CD4-positive, alpha-beta T cell treated with Interleukin-15 for 4 hours (primary cell): ENCODE data around the gene PAX6.

Experiments used
- DNase-seq: peaks from one replicate; pipeline ENCODE4 v3.0.0-alpha.2; 2020; ENCODE audit warnings: low spot score

The PAX6 gene

DNA sequence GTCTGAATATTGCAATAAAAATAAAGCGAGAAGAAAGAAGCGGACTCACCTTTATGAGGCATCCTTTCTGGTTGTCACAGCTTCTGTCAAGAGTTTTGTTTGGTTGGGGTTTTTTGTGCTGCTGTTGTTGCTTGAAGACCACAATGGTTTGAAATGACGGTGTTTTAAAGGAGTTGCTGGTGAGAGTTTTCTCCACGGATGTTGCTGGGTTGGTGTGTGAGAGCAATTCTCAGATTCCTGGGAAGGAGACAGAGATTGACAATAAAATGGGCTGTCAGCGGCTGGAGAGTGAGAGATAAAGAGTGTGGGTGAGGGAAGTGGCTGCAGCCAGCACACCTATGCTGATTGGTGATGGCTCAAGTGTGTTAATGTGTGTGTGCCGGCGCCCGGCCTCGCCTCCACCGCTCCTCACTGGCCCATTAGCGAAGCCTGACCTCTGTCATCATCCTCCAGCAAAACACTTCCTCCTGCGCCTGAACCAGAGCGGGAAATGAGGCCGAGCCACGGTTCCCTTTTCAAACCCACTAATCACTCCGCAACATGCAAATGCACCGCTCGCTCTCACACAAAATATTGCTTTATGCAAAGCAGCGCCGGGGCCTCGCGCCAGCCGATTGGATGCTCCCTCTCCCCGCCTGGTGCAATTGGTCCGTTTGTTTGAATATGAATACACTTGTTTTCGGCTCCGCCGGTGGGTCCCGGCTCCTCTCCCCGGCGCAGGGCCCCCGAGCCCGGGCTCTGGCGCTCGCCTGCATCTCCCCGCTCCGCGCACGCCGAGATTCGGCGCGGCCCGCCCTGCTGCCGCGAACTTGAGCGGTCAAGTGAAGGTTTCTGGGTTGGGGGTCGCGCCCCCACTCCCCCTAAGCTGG lies at the start of gene PAX6:
Gene PAX6 (minus strand): TSS at position 544 of the 869 bp plus-strand sequence. CDS start 4,911 bp downstream, outside the sequence.
- peak; percentile 2 for DNase-seq

DNA sequence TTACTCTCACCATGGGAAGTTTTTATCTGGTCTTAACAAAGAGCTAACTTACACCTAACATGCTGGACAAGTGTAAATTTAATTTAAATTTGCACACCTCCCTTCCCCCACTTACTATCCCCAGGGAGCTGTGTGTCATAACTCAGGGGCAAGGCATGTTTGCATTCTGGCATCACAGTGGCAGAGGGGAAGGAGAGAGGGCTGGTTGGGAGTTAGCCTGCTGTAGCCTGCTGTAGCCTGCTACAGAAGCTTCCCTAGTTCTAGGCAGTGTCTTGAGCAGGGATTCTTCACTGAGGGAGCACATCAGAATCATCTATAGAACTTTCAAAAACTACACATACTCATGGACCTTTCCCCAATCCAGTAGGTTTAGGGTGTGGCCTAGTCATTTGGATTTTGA lies 49.3 kb upstream of the PAX6 start:
- DNase-seq = no peak

DNA sequence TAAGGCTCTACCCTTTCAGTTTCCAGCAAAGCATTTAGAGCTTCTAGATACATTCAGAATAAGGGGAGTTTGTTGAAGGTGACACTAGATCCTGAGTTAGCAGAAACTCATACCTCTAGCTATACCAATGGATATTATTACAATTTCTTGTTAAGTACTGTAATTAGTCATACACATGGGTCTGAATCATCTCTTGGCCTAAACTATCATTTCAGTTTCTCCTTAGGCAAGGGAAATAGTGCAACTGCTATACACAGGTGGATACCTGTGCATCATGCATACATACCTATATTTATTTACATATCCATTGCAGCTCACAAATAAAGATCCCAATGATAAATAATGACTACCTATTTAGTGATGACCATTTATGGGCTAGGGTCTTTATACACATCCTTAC lies 45.1 kb upstream of the PAX6 start:
- no peak for DNase-seq

DNA sequence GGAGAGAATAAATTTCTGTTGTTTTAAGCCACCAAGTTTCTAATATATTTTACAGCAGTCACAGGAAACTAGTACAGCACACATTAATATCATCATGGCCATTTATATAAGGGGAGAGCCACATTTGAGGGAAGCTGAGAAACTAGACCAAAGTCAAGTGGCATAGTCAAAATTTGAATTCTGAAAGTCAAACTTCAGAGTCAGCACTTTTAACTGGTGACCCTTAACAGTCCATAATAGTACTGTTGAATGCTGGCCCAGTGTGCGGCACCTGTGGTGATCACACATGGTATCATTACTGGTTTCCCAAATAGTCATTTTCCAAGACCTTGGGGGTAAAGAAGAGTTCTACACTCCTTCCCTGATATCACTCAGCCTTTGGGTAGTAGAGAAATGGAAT lies 44.3 kb upstream of the PAX6 start:
- DNase-seq = no peak

DNA sequence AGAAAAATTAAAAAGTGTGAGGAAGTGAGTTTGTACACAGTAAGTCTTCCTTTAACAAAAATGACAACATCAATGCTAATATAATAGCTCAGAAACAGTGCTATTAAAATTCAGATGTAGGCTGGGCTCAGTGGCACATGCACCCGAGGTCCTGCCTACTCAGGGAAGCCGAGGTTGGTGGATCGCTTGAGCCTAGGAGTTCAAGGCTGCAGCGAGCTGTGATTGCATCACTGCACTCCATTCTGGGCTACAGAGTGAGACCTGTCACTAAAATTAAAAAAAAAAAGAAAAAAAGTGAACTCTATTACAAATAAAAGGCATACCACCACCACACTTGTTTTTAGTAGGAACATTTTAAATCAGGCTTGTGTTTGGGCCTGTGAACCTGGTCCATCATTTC lies 39.2 kb upstream of the PAX6 start:
- no peak for DNase-seq

DNA sequence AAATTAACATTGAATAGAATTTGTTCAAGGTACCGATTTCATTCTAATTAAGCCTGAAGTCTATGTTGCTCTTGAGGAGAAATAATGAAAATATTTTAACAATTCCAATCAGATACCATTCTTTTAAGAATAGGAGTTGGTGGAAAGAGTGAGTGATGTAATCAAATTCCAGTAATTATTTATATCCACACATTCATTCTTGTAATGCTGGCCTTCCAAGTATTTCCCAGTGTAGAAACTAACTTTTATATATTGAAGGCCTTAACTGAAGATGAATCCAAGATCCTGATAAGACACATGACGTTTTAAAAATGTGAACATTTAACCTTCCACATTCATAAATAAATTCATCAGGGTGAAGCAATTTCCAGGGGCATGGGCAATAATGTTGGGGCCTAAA lies 36.6 kb upstream of the PAX6 start:
- DNase-seq = no peak

DNA sequence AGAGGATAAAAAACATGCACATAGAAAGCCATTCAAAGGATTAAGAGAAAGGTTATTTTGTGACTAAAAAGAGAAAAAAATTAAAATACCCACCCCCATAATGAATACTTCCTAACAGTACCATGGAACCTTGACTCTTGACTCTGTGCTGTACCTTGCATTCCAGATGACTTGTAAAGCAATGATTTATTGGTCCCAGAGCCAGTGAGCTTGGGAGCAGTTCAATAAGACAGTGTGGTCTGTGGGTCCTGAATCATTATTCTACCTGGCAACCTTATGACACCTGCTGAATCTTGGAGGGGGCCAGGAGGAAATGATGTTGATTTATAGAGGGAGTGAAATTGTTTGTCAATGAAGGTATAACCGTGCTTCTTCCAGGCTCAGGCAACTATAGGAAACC lies 34.2 kb upstream of the PAX6 start:
- no peak for DNase-seq

DNA sequence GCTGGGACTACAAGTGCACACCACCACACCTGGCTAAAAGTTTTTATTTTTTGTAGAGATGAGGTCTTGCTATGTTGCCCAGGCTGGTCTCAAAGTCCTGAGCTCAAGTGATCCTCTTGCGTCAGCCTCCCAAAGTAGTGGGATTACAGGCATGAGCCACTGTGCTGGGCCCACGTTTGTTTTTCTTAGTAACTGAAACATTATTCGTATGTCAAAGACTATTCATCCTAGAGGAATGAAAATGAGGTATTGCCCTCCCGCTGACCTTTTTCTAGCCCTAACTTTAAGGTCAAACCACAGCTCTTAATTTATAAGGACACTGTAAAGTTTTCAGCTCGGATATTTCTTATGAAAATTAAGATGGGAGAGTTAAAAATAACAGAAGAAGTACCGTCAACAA lies 33.2 kb upstream of the PAX6 start:
- DNase-seq = no peak

DNA sequence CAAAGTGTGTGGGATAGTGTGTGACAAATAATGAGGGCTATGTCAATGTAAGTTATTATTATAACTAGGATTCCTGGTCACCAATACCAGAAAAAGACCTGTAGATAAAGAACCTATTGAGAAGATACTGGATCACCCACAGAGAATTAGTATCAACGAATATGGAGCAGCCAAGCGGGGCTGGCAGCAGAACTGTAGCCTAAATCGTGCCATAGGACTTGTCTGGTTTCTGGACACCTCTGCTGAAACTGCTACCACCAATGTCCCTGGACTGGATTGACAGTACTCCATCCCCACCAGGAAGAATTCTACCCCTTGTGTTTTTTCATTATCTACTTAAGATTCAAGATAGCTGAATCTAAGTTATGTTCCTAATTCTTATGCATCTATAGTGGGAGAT lies 30.3 kb upstream of the PAX6 start:
- DNase-seq = no peak

DNA sequence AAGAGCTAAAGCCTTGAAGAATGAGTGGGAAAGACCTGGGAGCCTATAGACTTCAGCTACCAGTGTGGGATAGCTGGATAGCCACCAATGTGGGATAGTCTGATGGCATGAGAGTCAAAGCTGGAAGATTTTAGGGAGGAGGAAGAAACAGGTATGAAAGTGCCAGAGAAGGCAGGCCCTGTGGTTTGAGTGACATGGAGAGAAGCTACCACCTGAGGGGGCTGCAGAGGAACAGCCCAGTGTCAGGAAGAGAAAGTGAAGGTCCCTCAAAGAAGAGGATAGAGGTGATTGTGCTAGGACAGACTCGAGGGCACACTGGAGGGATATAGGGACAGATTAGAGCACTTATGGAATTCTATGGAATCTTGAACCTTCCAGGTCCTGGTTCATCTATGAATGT lies 23.1 kb upstream of the PAX6 start:
- DNase-seq = no peak

DNA sequence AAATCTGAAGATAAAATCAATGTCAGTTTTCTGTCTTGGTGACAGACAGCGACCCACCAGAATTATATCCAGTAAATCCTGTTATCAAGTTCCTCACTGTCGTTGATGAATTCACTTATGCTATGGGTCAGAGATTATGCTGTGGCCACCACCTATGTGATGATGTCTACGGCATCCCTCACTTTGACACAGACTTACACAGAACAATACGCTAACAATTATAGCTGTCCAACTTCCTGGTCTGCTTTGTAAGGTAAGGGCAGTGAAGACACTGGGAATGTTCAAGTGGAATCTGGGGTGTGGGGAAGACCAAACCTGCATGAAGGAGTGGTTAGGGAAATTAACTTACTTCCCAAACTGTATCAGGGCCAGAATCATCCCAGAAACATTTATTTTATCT lies 19.3 kb upstream of the PAX6 start:
- no peak for DNase-seq

DNA sequence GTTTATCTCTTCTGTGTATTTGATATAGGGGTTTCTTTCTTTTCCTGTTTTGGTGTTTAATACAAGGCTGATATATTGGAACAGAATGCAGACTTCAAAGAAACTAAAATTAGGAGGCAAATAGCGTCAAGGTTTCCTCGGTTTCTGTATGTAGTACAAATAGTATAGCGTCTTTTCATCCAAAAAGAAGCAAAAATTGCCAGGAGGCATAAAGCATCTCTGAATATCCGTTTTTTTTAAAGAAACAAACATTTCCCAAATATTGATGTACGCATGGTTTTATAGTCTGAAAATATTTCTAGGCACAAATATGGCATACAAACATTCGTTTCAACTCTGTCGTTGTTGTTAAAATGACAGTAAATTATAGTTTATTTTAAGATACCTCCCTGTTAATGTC lies 17.1 kb upstream of the PAX6 start:
- DNase-seq = no peak

DNA sequence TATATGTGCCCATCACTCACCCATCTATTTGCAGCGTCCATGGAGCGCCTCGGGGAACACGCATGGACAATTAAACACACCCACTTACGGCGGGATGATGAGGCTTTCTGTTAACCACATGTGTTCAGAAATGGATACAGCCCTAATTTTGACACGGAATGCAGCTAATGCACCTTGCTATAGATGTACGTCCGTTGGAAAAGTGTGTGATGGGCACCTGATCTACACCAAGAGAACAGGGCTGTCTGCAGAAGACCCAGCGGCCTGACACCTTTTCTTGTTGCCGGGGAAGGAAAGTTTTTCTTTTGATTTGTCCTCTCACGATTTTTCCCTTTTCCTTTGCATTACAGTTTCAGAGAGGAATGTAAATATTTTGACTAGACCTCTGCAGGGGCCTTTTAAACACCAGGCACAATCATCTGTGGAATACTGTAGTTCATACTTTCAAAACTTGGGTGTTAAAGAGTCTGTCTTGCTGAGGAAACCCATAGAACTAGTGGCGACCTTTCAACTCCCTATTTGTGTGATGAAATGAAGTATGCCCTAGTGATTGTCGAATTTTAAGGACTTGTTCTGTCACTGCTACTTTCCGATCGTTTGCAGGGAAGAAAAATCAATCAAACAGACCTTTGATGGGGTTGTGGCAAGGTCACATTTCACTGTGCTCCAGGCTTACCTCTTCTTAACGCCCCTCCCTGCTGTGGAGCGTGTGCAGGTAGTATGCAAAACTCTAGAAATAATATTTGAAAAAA lies 16.5 kb upstream of the PAX6 start:
- DNase-seq = no peak

DNA sequence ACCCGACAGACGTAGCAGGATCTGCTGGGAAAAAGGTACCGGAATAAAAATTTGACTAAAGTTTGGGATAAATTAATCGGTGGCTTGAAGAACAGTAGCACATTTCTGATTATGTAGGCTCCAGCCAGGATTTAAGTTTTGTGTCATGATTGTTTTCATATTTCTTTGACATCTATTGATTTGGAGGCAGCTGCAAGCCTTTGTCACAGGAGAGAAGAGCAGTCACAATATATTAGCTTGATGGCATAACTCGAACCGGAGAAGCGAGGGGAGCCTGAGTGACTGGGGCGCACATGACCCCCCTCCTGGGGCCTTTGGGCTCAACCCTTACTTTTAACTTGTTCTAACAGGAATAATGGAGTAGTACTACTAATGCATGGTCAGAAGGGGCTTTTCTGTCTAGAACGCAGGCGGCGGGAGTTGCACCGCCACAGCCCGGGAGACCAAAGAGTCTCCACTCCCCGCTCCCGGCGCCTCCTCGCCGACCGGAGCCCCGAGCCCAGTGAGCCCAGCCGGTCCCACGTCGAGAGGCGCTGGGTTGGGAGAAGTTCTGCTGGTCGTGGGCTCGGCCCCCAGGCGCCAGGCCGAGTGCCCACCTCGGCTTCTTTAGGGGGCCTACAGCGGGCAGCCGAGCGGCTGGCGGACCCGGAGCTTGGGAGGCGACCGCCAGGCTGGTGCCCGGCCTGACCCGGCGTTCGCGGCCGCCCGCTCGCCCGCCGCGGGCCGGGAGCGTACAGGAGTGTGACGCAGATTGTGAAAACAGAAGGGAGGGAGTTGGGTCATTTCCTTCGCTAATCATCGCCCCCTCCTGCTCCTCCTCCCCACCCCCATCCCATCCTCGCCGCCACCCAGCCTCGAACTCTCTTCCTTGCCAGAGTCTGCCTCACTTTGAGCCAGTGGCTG lies 15.7 kb upstream of the PAX6 start:
- no peak for DNase-seq

DNA sequence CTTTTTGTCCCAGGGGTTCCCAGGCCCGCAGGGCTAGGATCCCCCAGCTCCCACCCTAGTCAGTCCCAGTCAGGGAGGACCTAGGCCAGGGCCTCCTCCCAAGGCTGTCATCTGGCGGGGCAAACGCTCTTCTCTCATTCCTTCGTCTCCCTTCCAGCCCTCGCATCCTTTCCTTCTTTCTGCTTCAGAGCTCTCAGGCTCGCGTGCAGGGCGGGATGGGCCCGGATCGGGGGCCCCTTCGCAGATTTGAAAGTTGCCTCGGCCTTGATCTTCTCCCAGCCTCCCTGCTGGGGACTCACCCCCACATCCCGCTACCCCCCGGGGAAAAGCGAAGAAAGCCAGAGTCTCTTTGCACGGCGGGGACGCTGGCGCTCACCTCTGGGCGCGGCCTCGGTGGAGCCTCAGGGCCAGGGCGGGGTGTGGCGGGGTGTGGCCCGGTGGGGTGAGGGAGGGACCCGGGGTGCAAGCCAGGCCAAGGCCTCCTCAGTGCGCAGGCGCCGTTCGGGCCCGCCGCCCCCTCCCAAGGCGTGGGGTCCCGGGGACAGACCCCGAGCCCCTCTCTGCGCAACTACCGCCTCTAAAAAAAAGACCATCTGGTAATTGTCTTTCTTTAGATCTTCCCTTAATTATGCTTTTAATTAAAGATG lies 14.8 kb upstream of the PAX6 start:
- no peak for DNase-seq

DNA sequence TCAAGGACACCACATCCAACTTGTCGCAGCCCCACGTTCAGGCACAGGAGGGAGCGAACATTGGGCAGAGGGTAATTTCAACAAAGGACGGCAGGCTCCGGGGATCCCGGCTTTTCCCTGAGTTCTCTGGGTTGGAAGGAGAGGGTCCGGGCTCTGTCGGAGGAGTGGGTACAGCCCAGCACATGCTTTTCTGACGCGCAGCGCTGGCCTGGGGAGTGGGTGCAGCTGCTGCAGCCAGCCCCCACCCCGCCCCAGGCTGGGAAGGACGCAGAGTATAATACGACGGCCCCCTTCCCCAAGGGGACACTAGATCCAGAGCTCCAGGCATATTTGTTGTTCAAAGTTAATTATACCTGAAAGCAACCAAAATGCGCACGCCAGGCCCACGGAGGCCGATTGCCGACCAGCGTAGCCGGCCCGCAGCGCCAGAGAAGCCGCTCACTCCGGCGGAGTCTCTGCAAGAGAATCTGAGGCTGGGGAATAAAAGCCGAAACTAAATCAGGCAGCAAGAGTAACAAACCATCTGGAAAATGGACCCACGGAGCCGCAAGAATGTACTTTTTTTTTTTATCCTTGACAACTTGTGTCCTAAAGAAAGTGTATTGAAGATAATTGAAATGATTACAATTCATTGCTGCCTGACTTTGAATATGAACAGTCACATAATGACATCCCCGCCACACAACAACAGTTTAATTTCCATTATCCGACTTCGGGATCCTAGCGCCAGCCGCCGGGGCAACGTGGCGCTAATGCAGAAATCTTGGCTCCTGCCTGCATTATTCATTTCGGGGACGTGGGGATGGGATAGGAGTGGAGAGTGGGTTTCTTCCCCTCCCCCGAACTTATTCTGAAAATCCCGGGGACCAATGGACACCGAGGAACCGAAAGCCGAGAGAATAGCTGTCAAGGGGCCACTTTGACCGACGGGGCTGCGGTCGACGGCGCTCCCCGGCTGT lies 14.0 kb upstream of the PAX6 start:
- no peak for DNase-seq

DNA sequence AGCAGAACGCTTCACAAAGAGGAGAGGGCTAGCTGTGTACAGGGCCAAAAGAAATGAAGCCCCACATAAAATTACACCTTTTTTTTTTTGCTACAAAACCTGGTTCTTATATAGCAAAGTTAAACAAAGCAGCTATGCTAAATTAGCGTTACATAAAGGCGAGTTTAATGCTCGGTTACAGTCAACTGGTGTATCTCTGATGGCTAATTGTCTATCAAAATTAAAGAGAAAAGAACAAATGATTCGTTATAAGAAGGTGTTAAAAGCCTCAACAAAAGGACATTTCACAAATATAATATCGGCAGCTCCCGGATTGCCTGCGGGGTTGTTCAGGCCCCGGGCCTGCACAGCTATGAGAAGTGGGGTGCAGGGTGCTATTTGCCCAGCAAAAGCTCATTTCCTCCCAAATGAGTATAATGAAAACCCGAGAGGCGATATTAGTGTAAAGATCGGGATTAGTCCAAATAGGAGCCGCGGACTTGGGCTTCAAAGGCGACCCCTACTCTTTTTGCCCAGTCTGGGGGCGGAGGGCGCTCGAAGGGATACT lies 13.3 kb upstream of the PAX6 start:
- DNase-seq = no peak

DNA sequence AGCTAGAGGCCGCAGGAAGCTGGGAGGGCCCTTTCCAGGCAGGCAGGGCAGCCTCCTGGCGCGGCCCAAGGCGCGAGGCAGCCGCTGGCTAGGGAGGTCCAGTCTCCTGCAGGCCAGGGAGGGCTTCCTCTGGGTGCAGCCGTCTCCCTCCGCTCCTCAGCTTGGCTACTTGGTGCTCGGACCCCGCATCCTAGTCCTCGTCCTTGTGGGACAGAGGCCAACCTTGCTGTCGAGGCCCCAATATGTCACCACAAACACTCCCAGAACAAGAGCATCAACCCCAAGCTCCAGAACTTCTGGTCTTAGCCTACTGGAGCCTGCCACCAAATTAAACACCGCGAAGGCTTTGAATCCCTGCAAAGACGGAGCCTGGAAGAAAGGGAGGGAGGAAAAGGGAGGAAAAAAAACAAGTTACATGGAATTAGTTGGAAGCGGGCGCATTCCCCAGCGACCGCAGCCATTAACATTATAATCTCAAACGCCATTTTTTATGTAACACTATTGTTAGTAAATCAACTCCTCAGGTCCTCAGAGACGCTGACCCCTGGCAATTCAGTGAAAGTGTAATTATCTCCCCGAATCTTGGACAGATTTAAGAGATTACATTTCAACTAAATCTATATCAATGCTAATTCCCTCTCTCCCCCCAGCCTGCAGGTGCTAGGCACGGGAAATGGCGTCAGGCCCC lies 12.7 kb upstream of the PAX6 start:
- DNase-seq = no peak

DNA sequence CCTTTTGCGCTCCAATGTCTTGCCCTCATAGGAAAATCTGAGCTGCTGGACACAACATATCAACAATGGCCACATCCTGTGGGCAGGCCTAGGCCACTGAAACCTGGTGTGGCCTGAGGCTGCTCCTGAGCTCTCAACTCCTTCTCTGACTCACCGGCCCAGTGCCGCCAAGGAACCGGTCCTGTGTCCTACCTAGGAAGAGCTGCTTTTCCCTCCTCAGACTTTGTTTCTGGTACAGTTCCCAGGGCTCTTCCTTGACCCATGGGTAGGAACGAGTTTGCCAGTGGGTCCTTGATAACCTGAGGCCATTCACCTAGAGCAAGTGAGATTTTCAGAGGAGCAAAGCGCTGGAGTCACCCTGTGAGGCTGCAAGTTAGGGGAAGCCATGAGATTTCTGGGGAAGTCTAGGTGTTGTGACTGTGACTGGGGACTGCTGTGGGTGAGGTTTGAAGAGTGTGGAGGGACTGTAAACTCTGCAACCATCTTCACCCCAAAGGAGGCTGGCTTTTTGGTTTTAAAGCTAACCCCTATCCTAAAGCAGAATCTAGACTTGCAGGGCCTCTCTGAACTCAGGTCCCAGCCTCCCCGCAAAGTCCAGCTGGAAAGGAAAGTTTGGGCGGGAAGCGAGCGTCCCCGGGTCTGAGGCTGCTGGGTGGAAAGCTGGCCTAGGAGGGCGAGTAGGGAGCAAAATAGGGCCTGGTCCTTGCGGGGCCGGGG lies 12.0 kb upstream of the PAX6 start:
- DNase-seq = no peak
